ENCODE measurements around the gene GATAD2A.

GATAD2A gene

DNA sequence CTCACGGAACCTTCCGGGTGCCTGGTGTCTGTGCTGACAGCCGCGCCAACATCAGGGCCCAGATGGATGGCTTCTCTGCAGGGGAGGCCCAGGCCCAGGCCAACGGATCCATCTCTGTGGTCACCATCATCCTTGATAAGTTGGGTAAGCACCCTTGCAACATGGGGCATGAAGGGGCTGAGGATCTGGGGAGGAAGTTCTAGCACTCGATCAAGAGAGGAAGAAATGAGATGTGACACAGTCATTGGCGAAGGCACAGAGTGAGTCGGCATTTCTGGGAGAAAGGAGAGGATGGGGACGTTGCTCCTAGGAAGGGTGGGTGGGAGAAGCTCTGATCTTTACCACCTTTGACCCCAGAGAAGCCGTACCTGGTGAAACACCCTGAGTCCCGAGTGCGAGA is 137.0 kb downstream of the GATAD2A start:
- no peak overlapping the region for H3K4me3 ChIP-seq (ENCODE audit: low read length)
- DNase-seq (ENCODE audit: low read depth), result no peak
- TF ChIP-seq, protein P1, sequence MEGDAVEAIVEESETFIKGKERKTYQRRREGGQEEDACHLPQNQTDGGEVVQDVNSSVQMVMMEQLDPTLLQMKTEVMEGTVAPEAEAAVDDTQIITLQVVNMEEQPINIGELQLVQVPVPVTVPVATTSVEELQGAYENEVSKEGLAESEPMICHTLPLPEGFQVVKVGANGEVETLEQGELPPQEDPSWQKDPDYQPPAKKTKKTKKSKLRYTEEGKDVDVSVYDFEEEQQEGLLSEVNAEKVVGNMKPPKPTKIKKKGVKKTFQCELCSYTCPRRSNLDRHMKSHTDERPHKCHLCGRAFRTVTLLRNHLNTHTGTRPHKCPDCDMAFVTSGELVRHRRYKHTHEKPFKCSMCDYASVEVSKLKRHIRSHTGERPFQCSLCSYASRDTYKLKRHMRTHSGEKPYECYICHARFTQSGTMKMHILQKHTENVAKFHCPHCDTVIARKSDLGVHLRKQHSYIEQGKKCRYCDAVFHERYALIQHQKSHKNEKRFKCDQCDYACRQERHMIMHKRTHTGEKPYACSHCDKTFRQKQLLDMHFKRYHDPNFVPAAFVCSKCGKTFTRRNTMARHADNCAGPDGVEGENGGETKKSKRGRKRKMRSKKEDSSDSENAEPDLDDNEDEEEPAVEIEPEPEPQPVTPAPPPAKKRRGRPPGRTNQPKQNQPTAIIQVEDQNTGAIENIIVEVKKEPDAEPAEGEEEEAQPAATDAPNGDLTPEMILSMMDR (conservative IDR thresholded peaks at IDR 0.05; ENCODE audit: low read length), result no peak

DNA sequence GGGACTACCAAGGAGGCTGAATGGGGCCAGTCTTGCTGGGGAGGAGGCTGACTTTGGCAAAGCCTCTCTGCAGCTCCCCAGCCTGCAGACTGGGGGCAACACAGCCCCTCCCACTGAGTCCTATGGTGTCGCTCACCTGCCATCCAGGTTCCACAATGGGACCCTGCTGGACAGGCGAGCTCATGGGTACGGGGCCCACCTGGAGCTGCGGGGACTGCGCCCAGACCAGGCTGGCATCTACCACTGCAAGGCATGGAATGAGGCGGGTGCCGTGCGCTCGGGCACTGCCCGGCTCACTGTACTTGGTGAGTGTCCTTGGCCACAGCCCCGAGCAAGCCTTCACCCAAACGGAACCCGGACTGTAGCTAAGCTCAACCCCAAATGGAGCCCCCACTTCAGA is 137.6 kb downstream of the GATAD2A start:
- H3K4me3 ChIP-seq (ENCODE audit: low read length), result no peak overlapping the region
- TF ChIP-seq, protein P1 (conservative IDR thresholded peaks at IDR 0.05; ENCODE audit: low read length), result no peak
- no peak for DNase-seq (ENCODE audit: low read depth)

DNA sequence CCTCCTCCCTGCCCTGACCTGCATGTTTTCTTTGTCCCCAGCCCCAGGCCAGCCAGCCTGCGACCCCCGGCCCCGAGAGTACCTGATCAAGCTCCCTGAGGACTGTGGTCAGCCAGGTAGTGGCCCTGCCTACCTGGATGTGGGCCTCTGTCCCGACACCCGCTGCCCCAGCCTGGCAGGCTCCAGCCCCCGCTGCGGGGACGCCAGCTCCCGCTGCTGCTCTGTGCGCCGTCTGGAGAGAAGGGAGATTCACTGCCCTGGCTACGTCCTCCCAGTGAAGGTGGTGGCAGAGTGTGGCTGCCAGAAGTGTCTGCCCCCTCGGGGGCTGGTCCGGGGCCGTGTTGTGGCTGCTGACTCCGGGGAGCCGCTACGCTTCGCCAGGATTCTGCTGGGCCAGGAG is 138.2 kb downstream of the GATAD2A start:
- TF ChIP-seq, protein P1 (conservative IDR thresholded peaks at IDR 0.05; ENCODE audit: low read length), result no peak
- H3K4me3 ChIP-seq (ENCODE audit: low read length), result no peak overlapping the region
- no peak for DNase-seq (ENCODE audit: low read depth)

DNA sequence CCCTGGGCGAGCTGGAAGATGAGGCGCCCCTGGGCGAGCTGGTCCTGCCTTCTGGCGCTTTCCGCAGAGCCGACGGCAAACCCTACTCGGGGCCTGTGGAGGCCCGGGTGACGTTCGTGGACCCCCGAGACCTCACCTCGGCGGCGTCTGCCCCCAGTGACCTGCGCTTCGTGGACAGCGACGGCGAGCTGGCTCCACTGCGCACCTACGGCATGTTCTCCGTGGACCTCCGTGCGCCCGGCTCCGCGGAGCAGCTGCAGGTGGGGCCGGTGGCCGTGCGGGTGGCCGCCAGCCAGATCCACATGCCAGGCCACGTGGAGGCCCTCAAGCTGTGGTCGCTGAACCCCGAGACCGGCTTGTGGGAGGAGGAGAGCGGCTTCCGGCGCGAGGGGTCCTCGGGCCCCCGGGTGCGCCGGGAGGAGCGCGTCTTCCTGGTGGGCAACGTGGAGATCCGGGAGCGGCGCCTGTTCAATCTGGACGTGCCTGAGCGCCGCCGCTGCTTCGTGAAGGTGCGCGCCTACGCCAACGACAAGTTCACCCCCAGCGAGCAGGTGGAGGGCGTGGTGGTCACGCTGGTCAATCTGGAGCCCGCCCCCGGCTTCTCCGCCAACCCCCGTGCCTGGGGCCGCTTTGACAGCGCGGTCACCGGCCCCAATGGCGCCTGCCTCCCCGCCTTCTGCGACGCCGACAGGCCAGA is 138.9 kb downstream of the GATAD2A start:
- no peak for DNase-seq (ENCODE audit: low read depth)
- TF ChIP-seq, protein P1 (conservative IDR thresholded peaks at IDR 0.05; ENCODE audit: low read length), result no peak
- no peak overlapping the region for H3K4me3 ChIP-seq (ENCODE audit: low read length)

DNA sequence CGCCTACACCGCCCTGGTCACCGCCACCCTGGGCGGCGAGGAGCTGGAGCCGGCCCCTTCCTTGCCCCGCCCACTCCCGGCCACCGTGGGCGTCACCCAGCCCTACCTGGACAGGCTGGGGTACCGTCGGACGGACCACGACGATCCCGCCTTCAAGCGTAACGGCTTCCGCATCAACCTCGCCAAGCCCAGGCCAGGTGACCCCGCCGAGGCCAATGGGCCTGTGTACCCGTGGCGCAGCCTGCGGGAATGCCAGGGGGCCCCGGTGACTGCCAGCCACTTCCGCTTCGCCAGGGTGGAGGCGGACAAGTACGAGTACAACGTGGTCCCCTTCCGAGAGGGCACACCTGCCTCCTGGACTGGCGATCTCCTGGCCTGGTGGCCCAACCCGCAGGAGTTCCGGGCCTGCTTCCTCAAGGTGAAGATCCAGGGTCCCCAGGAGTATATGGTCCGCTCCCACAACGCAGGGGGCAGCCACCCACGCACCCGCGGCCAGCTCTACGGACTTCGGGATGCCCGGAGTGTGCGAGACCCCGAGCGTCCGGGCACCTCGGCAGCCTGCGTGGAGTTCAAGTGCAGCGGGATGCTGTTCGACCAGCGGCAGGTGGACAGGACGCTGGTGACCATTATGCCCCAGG is 139.6 kb downstream of the GATAD2A start:
- no peak overlapping the region for H3K4me3 ChIP-seq (ENCODE audit: low read length)
- TF ChIP-seq, protein P1 (conservative IDR thresholded peaks at IDR 0.05; ENCODE audit: low read length), result no peak
- no peak for DNase-seq (ENCODE audit: low read depth)

DNA sequence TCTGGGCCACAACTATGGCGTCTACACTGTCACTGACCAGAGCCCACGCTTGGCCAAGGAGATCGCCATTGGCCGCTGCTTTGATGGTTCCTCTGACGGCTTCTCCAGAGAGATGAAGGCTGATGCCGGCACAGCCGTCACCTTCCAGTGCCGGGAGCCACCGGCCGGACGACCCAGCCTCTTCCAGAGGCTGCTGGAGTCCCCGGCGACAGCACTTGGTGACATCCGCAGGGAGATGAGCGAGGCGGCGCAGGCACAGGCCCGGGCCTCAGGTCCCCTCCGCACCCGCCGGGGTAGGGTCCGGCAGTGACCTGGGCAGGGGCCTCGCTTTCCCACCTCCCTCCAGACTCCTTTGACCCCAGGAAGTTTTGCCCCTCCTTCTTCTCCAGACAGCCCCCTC is 140.2 kb downstream of the GATAD2A start:
- H3K4me3 ChIP-seq (ENCODE audit: low read length), result no peak overlapping the region
- TF ChIP-seq, protein P1 (conservative IDR thresholded peaks at IDR 0.05; ENCODE audit: low read length), result no peak
- no peak for DNase-seq (ENCODE audit: low read depth)

DNA sequence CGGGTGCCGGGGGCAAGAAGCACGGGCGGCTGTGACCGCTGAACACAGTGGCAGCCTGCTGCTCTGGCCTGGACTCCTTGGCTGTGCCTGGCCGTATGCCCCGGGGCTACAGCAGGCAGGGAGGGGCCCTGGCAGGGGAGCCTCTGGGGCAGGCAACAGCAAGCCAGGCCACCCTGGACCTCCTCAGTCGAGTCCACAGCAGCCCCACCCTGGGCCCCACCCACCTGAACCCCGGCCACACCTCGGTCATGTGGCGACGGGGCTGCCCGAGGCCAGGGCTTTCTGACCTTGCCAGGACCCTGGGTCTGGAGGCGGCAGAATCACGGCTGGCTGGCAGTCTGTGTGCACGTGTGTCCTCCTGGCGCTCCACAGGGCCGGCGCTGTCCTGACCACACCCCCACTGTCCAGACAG is 141.3 kb downstream of the GATAD2A start:
- no peak overlapping the region for H3K4me3 ChIP-seq (ENCODE audit: low read length)
- TF ChIP-seq, protein P1 (conservative IDR thresholded peaks at IDR 0.05; ENCODE audit: low read length), result no peak

More for the DNA sequence above, 141.3 kb downstream of the GATAD2A start:
- no peak for DNase-seq (ENCODE audit: low read depth)

Measured in AG10803 (cell line).